NCI-H1417 (cell line): ENCODE results near the gene CCDC80.
A peak's percentile ranks its signal among the peaks of the same experiment; 100 is the strongest.

Source experiments
- DNase-seq, 3 experiments: peaks; one replicate each; lab custom pipeline; 2025; lab: John Stamatoyannopoulos, UW

Gene CCDC80

GRCh38 chr3:112654979-112655378 lies 14.0 kb upstream of the CCDC80 start:
- no peak for DNase-seq

- no peak for DNase-seq
Measured at GRCh38 chr3:112654492-112654891, 13.5 kb upstream of the CCDC80 start.

DNA sequence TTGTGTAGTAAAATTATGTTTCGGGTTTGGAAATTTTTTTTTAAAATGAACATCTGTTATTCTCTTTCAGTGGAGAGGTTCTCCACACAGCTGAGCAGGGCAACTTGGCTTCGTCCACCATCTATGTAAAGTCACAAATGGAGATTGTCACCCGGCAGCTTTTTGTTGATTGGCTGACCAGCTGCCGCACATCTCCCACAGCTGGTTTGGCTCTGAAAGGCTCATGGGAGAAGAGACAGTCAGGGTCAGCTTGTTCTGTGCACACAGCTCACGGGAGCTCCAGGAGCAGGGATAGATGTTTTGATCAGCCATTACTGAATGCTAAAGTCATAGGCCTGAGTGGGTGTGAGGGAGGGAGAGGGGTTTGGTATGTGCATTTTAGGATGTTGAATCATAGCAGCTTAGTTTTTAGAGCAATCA lies 12.9 kb upstream of the CCDC80 start:
- DNase-seq: no peak

GRCh38 chr3:112653209-112653871 lies 12.4 kb upstream of the CCDC80 start:
- no peak for DNase-seq

DNA sequence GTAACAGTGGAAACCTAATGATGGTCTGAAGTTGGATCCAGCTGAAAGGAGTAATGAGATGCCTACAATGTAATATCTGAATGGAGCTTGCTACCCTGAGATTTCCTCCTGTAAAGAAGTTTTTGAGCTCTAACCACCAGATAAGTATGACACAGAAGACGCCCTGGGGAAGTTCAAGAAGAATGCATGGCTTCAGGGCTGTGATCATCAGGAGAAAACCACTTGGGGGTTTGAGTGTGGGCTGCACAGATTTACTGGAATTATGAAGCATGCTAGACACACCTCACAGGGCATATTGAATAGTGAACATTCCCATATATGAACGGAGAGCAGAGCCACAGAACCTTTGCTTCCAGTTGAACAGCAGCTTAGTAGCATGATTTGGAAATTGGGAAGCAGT lies 10.6 kb upstream of the CCDC80 start:
- DNase-seq: no peak

DNA sequence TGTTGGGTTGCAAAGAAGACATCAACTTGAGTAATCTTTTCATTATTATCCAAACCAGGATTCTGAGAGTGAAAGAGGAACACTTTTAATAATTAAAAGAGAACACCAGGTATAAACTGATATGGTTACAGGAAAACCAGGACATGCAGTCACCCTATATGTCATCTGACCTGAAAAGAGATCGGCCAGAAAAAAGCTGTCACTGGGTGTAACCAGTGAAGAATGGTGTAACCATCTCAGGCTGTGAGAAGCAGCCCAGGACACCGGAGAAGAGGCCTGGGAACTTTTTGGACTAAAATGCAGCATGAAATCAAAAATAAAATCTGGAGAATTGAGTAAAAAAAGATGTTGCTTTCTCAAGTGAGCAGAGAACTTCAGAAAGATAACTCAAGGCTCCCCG lies 10.1 kb upstream of the CCDC80 start:
- no peak for DNase-seq

DNA sequence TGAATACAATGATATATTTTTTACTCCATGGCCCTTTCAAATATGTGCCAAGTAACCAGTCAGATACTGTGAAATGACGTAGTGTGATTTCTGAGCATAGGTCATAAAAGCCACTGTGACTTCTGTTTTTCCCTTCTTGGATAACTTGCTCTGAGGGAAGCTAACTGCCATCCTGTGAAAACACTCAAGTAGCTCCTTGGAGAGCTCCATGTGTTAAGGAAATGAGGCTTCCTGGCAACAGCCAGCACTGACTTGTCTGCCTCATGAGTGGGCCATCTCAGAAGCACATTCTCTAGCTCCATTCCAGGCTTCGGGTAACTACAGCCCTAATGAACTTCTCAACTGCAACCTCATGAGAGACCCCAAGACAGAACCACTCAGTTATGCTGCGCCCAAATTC lies 9.5 kb upstream of the CCDC80 start:
- DNase-seq: no peak

- no peak for DNase-seq
Measured at GRCh38 chr3:112649478-112649735, 8.5 kb upstream of the CCDC80 start.

- no peak for DNase-seq
Measured at GRCh38 chr3:112647122-112647521, 6.2 kb upstream of the CCDC80 start.

GRCh38 chr3:112646623-112647022 lies 5.7 kb upstream of the CCDC80 start:
- peak in 1 of 3 experiments; percentile 17 for DNase-seq

DNA sequence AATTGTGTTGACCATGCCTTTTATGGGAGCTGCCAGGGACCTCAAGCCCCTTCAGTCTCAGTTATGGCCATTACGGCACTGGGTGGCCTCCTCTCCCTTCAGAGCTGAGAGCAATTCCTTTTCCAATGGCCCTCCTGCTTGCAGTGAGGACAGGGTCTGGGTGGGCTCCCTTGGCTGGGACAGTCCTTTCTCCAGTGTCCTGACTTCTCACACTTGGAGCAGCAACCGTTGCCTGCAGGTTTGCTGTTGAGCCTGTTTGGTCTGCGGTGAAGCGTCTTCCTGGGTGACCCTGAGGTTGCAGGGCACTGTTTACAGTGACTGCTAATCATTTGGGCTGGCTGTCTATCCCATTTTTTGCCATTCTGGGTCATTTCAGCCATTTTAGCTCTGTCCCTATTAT lies 3.5 kb upstream of the CCDC80 start:
- DNase-seq: no peak

DNA sequence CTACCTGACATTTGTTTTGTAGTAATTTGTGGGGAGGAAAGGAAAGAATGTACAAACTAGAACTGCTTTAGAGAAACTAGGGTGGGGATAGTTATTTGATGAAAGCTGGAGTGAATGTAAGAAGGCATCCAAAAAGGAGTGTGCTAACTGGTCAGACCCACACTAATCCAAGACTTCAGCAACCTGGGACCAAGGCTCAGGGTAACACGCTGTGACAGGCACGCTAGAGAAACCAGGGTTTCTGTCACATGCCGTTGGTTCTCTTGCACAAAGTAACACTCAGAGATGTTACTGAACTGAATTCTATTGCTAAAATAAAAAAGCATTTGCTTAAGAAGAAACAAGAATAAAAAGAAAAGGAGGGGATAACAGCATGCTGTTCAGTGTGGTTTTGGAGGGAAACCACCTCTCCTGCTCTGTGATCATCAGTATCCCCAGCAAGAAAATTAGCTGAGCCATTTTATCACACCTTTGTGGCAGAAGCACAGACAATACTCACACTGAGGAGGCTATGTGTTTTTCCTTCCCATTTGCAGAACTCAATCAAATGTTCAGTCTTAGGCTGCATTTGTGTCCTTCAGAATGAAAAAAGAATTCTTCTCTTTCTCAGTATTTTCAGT lies 2.8 kb upstream of the CCDC80 start:
- DNase-seq: peak in 1 of 3 experiments; percentile 35

DNA sequence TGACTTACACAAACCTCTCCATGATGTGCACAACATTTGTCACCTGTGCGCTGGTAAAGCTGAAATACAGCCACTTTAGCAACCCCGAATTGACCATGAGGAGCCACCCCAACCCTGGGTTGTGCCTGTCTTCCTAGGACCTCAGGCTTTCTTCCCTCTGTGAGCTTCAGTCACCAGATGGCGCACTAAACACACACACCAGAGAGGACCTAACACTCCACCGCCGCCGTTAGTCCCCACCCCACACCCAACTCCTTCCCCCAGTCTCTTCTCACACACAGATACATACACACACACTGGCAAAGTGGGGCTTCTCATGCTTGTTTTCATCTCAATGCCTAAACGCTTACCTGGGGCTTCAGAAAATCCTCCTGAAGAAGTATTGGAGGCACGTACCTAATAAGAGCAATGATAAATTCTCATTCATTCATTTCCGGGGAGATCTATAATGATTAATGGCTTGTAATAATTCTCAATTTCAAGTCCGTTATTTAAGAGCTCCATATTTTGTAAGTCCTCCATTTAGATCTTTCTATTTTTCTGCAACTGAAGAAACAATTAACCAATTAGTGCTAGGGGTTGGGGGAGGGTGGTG lies 2.1 kb upstream of the CCDC80 start:
- peak; percentile 78 to 94 (median 79) for DNase-seq

- no peak for DNase-seq
Measured at GRCh38 chr3:112640276-112640929, 540 bp downstream of the CCDC80 start.

GRCh38 chr3:112639455-112640225 lies 1.3 kb downstream of the CCDC80 start:
- DNase-seq: no peak

GRCh38 chr3:112638327-112639020 lies 2.5 kb downstream of the CCDC80 start:
- DNase-seq: no peak

GRCh38 chr3:112637700-112638099 lies 3.2 kb downstream of the CCDC80 start:
- no peak for DNase-seq

DNA sequence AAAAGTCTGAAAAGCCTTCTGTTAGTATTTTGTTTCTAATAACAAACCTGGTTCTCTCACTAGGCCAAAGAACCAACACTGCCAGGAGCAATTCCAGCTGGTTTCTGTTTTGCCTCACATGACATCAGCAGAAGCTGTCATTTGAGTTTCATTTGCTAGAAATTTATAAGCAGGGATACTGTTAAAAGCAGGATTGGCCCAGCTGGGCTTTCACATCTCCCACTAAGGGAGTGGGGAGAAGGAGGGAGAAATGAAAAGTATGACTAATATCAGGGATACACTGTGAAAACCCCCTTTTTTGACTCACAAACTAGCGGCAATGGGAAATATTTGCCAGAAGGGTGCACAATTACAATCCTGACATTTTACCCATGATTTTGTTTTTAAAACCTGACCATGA lies 5.3 kb downstream of the CCDC80 start:
- peak in 2 of 3 experiments; percentile 20 to 22 for DNase-seq

DNA sequence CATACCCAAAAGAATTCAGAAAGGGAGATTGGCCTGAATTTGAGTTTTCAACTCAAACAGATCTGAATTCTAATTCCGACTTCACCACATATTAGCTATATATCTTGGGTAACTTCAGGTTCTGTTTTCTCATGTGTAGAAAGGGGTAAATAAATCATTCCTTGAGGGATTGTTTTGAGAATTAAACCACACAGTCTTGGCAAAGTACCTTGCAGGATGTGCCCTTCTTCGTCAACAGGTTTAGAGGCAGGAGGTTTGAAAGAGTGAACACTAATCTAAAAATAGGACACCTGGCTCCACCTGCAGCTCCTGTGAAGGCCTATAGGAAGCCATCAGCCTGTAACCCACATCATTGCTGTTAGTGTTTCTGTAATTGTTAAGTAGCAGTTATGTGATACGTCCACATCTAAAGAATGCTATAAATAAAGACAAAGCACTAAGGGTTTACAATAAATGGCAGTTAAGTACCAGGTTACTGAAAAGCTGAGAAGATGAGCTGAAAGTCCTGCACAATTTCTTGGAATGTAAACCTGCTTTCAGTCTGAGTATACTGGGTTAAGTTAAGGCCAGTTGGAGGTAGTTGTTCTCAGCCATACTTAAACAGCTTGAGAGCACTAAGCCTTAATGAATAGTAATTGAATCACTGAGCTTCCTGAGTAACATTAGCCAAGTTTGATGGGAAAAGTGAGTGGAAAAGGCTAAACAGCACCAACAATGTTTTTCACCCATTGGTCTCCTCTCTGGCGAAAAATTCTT lies 6.0 kb downstream of the CCDC80 start:
- peak; percentile 35 to 77 (median 51) for DNase-seq

DNA sequence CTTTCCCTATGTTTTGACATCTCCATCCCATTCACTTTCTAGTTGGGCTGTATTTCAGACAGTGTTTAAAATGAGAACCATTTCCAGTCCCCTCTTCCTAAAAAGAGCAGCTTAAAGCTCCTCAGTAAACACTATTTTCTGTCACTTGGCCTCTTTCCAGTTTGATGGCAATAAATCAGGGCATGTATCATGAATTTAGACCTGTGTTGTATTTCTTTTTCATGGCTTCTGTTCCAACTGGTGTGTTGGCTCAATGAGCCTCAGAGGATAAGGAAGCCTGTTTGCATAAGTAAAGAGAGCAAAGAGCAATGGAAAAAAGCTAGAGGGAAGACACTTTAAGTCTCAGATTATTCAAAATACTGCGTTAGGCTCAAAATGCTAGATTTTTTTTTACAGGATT lies 7.2 kb downstream of the CCDC80 start:
- peak; percentile 16 to 78 (median 66) for DNase-seq

- no peak for DNase-seq
Measured at GRCh38 chr3:112633191-112633590, 7.8 kb downstream of the CCDC80 start.
